NT2/D1 (cell line): Measurements from ENCODE around the gene PTPRT.

Experiments
- YY1 ChIP-seq: IDR thresholded peaks from 2 replicates; pipeline ENCODE4 v1.6.1; 2011; ENCODE audit not compliant: insufficient read length, insufficient read depth
- ZNF274 ChIP-seq: IDR thresholded peaks from 2 replicates; pipeline ENCODE4 v1.6.1; 2011; ENCODE audit warnings: mild to moderate bottlenecking, low read depth, low read length

DNA sequence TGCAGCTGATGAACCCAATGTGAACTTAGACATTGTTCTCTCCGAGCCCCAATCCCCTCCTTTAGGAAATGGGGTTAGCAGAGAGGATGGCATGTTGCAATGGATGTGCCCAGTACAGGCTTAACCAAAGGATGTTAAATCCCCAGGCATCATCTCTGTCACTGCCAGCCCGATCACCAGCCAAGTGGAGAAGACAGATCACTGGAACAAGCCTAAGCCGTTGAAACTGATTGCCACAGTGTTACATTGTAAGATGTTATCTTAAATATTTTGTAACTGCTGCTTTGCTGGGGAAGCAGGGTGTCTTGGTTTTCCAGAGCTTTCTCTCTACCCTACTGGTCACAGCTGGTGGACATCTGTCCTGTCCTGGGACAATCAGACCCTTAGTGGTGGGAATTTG is 788.1 kb downstream of the PTPRT start:
- TF ChIP-seq YY1 (no peak), ZNF274 (no peak)
